Measurements from ENCODE around the gene CPA5.

DNA sequence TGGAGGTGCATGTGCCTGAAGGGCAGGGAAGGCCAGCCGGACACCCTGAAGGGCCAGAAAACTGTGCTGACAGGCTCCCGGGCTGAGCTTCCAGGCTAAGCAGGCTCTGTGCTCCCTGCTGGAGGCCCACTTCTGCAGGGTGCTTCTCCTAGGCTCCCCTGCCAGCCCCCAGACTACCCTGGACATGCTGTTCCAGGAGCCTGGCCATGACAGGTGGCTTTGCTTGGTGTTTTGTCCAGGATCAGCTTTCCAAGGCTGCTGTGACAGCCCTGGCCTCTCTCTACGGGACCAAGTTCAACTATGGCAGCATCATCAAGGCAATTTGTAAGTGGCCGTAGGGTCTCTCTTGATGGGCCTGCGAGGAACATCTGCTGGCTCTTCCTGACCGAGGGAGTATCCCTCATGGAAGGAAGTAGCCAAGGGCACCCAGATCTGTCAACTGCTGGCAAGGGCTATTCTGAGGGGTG lies 41.0 kb downstream of the CPA5 start:
- TF ChIP-seq ZNF274 (IDR thresholded peaks at IDR 0.05; ENCODE audit: low read depth, low read length) (no peak), YY1 (IDR thresholded peaks at IDR 0.05; ENCODE audit: insufficient read depth, insufficient read length) (no peak)

Data from NT2/D1 (cell line).